Lower leg skin (tissue), 3 donors: Measurements from ENCODE around the gene SPATA33.

ENCODE experiments used
- POLR2A ChIP-seq, 2 donors: fragments of 450-650 bp; IDR thresholded peaks; one replicate each; pipeline ENCODE4 v1.6.1; 2016 to 2017; ENCODE audit warnings: antibody characterized with exemption in 2 of 2, mild to moderate bottlenecking in 1 of 2, moderate library complexity in 1 of 2
- TF ChIP-seq, protein P1 (sequence below), 3 donors: fragments of 450-650 bp; IDR thresholded peaks; one replicate each; pipeline ENCODE4 v1.5.1; 2016; ENCODE audit warnings: antibody characterized with exemption in 3 of 3, mild to moderate bottlenecking in 3 of 3, moderate library complexity in 2 of 3

- TF ChIP-seq, protein P1, sequence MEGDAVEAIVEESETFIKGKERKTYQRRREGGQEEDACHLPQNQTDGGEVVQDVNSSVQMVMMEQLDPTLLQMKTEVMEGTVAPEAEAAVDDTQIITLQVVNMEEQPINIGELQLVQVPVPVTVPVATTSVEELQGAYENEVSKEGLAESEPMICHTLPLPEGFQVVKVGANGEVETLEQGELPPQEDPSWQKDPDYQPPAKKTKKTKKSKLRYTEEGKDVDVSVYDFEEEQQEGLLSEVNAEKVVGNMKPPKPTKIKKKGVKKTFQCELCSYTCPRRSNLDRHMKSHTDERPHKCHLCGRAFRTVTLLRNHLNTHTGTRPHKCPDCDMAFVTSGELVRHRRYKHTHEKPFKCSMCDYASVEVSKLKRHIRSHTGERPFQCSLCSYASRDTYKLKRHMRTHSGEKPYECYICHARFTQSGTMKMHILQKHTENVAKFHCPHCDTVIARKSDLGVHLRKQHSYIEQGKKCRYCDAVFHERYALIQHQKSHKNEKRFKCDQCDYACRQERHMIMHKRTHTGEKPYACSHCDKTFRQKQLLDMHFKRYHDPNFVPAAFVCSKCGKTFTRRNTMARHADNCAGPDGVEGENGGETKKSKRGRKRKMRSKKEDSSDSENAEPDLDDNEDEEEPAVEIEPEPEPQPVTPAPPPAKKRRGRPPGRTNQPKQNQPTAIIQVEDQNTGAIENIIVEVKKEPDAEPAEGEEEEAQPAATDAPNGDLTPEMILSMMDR (IDR thresholded peaks at IDR 0.05) = no peak
- no peak for TF ChIP-seq POLR2A (IDR thresholded peaks at IDR 0.05)
Observed at GRCh38 chr16:89700649-89701424, 43.2 kb downstream of the SPATA33 start.
